ENCODE results near the gene PCDHGB6. TPM values are rescaled to one million over a fixed set of nuclear protein-coding genes. Genes with fewer than 3 reads are reported as not detected.
"Not testable (repeated sequence)": the region's sequence is repeated elsewhere in the genome, so short reads cannot be mapped to it uniquely, and the experiment has no call there.

Gene PCDHGB6
- 0.75 and 1.3 TPM in 2 replicates for total RNA-seq (2014; rRNA removed; shearing (Covaris generic); ENCODE audit: low replicate concordance)

DNA sequence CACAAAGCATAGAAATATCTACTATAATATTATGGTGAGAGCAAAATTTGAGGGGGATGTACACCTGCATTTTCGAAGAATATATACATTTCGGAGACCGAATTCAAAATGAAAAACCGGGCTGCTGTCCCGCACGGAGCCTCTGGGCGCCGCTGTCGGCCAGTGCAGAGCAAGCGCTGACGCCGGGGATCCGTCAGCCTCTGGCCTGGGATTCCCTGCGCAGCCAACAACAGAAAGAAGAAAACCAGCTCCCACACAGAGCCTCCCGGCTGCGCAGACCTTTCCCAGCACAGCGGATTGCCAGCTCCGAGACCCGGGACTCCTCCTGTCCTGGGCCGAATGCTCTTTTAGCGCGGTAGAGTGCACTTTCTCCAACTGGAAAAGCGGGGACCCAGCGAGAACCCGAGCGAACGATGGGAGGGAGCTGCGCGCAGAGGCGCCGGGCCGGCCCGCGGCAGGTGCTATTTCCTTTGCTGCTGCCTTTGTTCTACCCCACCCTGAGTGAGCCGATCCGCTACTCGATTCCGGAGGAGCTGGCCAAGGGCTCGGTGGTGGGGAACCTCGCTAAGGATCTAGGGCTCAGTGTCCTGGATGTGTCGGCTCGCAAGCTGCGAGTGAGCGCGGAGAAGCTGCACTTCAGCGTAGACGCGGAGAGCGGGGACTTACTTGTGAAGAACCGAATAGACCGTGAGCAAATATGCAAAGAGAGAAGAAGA, at the start of gene PCDHGB6:
Gene PCDHGB6, plus strand, starts transcription at position 232 of the 716 bp plus-strand sequence. Its CDS starts 182 bp downstream, at position 414.
- peak; percentile 58 for DNase-seq (ENCODE audit: low read depth)
- in situ Hi-C loops (cut with HindIII; ENCODE audit: low pct_unique_long_range_greater_than_20kb, low sequenced_read_pairs), result not testable (repeated sequence)

DNA sequence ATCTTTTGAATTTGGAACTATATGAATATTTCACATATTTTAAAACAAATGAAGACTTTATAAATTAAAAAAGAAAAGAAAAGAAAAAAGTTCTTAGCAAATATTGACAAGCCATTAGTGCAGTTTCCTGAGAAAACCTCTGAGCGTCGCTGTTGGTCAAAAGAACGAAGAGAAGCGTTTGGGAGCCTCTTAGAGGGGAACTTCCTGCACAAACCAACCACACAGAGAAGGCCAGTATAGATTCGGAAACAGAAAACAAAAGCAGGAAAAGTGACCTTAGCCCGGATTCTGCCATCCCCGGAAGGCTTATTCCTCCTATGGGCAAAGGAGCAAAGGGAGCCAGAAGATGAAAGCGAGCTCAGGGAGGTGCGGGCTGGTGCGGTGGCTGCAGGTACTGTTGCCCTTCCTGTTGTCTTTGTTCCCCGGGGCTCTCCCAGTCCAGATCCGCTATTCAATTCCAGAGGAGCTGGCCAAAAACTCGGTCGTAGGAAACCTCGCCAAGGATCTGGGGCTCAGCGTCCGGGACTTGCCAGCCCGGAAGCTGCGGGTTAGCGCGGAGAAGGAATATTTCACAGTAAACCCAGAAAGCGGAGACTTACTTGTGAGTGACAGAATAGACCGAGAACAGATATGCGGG, 47.9 kb upstream of the PCDHGB6 start, which contains the start of gene PCDHGB2:
Gene PCDHGB2, plus strand, starts transcription at position 205 of the 637 bp plus-strand sequence. Its CDS starts 142 bp downstream, at position 347.
- in situ Hi-C loops (cut with HindIII; ENCODE audit: low pct_unique_long_range_greater_than_20kb, low sequenced_read_pairs), result no loop called here
- DNase-seq (ENCODE audit: low read depth), result peak; percentile 6

DNA sequence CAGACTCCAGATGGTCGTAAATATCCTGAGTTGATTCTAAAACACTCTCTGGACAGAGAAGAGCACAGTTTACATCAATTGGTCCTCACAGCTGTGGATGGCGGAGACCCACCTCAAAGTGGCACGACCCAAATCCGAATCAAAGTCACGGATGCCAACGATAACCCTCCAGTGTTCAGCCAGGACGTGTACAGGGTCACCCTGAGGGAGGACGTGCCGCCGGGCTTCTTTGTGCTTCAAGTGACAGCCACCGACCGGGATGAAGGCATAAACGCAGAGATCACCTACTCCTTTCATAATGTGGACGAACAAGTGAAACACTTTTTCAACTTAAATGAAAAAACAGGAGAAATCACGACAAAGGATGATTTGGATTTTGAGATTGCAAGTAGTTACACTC, 47.1 kb upstream of the PCDHGB6 start:
- in situ Hi-C loops (cut with HindIII; ENCODE audit: low pct_unique_long_range_greater_than_20kb, low sequenced_read_pairs), result no loop called here
- DNase-seq (ENCODE audit: low read depth), result no peak

DNA sequence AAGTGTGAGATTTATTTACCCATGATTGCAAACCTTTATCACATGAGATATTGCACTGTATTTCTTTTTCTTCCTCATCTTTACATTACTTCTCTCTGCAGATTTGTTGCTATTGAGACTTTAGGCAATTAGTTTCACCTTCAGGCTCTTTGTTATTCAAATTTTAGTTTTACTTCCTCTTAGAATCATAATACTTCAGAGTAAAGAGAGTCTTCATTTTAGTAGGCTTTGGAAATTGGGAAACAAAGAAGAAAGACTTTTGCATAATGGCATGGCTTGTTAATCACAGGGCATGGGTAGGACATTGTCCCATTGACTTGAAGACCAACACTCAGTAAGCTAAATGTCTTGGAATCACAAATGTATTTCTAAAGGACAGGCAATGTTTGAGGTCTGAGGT, 45.1 kb upstream of the PCDHGB6 start:
- no peak for DNase-seq (ENCODE audit: low read depth)
- in situ Hi-C loops (cut with HindIII; ENCODE audit: low pct_unique_long_range_greater_than_20kb, low sequenced_read_pairs), result no loop called here

DNA sequence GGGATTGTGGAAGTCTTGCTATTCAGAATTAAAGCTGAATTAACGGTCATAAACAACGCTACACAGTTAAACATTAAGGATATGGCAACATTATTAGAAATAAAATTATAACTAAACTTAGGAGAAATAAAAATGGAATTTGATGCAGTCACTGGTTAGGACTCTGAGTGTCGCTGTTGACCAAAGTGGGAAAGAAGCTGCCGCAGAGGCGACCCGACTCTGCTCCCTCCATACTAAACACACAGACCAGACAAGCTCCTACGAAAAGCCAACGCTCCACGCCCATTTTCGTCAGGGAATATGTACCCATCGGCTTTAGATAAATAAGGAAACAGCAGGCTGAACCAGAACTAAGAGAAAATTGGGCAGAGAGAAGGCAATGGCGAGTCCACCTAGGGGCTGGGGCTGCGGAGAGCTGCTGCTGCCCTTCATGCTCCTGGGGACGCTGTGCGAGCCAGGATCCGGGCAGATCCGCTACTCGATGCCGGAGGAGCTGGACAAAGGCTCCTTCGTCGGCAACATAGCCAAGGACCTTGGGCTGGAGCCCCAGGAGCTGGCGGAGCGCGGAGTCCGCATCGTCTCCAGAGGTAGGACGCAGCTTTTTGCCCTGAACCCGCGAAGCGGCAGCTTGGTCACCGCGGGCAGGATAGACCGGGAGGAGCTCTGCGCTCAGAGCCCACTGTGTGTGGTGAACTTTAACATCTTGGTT, 43.7 kb upstream of the PCDHGB6 start, which contains the start of gene PCDHGA5:
Gene PCDHGA5, plus strand, starts transcription at position 211 of the 709 bp plus-strand sequence. Its CDS starts 169 bp downstream, at position 380.
- DNase-seq (ENCODE audit: low read depth), result no peak
- in situ Hi-C loops (cut with HindIII; ENCODE audit: low pct_unique_long_range_greater_than_20kb, low sequenced_read_pairs), result no loop called here

DNA sequence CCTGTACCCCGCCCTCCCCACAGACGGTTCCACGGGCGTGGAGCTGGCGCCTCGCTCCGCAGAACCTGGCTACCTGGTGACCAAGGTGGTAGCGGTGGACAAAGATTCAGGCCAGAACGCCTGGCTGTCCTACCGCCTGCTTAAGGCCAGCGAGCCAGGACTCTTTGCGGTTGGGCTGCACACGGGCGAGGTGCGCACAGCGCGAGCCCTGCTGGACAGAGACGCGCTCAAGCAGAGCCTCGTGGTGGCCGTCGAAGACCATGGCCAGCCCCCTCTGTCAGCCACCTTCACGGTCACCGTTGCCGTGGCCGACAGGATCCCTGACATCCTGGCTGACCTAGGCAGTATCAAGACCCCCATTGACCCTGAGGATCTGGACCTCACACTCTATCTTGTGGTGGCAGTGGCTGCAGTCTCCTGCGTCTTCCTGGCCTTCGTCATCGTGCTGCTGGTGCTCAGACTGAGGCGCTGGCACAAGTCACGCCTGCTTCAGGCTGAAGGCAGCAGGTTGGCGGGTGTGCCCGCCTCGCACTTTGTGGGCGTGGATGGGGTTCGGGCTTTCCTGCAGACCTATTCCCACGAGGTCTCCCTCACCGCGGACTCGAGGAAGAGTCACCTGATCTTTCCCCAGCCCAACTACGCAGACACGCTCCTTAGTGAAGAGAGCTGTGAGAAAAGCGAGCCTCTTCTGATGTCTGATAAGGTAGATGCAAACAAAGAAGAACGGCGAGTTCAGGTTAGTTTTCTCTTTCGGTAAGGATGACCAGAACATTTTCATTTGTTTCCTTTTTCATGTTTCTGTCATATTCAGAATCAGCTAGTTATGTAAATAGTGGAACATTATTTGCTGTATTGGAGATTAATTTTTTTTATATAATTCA, 41.6 kb upstream of the PCDHGB6 start:
- in situ Hi-C loops (cut with HindIII; ENCODE audit: low pct_unique_long_range_greater_than_20kb, low sequenced_read_pairs), result no loop called here
- DNase-seq (ENCODE audit: low read depth), result no peak

DNA sequence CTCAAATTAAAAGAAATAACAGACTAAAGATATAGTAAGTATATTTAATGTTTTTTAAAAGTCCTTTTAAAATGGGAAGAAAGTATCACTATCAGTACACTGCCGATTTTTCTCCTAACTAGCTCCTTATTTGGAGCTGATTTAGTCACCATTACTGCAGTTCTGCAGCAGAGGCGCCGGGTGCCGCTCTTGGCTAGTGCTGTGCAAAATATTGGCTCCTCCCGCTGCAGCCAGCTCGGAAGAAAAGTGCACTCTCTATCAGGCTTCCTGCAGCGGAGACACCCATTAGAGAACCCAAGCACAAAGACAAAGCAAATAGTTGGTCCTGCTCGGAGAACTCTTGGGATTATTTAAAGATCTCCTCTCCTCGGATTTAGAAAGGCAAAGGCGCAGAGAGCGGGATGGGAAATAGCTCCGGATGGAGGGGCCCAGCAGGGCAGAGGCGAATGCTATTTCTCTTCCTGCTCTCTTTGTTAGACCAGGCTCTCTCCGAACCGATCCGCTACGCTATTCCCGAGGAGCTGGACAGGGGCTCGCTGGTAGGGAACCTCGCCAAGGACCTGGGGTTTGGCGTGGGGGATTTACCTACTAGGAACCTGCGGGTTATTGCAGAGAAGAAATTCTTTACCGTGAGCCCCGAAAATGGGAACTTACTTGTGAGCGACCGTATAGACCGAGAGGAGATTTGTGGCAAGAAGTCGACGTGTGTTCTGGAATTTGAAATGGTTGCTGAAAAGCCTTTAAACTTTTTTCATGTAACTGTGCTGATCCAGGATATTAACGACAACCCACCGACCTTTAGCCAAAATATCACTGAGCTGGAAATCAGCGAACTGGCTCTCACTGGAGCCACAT, 37.6 kb upstream of the PCDHGB6 start, which contains the start of gene PCDHGB3:
Gene PCDHGB3, plus strand, starts transcription at position 249 of the 855 bp plus-strand sequence. Its CDS starts 153 bp downstream, at position 402.
- in situ Hi-C loops (cut with HindIII; ENCODE audit: low pct_unique_long_range_greater_than_20kb, low sequenced_read_pairs), result no loop called here
- no peak for DNase-seq (ENCODE audit: low read depth)

DNA sequence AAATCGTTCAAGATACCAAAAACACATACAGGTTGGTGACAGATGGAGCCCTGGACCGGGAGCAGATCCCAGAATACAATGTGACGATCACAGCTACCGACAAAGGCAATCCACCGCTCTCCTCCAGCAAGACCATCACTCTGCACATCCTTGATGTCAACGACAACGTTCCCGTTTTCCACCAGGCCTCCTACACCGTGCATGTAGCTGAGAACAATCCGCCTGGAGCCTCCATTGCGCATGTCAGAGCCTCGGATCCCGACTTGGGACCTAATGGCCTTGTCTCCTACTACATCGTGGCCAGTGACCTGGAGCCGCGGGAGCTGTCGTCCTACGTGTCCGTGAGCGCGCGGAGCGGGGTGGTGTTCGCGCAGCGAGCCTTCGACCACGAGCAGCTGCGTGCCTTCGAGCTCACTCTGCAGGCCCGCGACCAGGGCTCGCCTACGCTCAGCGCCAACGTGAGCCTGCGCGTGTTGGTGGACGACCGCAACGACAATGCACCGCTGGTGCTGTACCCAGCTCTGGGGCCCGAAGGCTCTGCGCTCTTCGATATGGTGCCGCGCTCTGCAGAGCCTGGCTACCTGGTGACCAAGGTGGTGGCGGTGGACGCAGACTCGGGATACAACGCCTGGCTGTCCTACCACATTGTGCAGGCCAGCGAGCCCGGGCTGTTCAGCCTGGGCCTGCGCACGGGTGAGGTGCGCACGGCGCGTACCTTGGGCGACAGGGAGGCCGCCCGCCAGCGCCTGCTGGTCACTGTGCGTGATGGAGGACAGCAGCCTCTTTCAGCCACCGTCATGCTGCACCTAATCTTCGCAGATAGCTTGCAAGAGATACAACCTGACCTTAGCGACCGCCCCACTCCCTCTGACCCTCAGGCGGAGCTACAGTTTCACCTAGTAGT, 36.0 kb upstream of the PCDHGB6 start:
- in situ Hi-C loops (cut with HindIII; ENCODE audit: low pct_unique_long_range_greater_than_20kb, low sequenced_read_pairs), result no loop called here
- no peak for DNase-seq (ENCODE audit: low read depth)

DNA sequence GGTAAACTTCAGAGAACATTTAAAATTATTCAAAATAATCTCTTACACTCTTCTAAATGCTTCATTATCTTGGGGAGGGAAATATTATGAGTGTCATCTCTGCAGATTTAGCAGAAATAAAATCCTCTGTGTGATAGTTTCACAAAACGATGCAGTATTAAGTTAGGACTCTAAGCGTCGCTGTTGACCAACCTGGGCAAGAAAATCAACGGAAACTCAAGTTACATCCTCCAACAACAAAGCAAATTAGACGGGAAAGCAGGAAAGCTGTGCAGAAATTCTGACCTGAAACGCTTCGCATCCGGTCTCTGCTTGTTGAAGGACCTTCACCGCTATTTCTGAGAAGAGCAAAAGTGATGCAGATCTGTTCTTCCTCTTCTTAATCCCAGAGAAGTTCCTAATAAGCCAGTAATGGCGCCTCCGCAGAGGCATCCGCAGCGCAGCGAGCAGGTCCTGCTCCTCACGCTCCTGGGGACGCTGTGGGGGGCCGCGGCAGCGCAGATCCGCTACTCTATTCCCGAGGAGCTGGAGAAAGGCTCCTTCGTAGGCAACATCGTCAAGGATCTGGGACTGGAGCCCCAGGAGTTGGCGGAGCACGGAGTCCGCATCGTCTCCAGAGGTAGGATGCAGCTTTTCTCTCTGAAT, 34.0 kb upstream of the PCDHGB6 start, which contains the start of gene PCDHGA6:
Gene PCDHGA6, plus strand, starts transcription at position 219 of the 645 bp plus-strand sequence. Its CDS starts 193 bp downstream, at position 412.
- no peak for DNase-seq (ENCODE audit: low read depth)
- in situ Hi-C loops (cut with HindIII; ENCODE audit: low pct_unique_long_range_greater_than_20kb, low sequenced_read_pairs), result no loop called here

DNA sequence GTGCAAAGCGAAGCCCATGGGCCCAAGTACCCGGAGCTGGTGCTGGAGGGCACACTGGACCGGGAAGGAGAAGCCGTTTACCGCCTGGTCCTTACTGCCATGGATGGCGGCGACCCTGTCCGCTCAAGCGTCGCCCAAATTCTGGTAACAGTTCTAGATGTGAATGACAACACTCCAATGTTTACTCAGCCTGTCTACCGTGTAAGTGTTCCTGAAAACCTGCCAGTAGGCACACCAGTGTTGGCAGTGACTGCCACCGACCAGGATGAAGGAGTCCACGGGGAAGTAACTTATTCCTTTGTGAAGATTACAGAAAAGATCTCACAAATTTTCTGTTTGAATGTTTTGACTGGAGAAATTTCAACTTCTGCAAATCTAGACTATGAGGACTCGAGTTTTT, 33.2 kb upstream of the PCDHGB6 start:
- DNase-seq (ENCODE audit: low read depth), result no peak
- in situ Hi-C loops (cut with HindIII; ENCODE audit: low pct_unique_long_range_greater_than_20kb, low sequenced_read_pairs), result no loop called here

DNA sequence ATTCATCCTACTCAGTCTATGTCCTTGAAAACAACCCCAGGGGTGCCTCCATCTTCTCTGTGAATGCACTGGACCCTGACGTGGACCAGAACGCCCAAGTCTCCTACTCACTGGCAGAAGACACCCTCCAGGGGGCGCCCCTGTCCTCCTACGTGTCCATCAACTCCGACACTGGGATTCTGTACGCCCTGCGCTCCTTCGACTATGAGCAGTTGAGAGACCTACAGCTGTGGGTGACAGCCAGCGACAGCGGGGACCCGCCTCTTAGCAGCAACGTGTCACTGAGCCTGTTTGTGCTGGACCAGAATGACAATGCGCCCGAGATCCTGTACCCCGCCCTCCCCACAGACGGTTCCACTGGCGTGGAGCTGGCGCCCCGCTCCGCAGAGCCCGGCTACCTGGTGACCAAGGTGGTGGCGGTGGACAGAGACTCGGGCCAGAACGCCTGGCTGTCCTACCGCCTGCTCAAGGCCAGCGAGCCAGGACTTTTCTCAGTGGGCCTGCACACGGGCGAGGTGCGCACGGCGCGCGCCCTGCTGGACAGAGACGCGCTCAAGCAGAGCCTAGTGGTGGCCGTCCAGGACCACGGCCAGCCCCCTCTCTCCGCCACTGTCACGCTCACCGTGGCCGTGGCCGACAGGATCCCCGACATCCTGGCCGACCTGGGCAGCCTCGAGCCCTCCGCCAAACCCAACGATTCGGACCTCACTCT, 32.2 kb upstream of the PCDHGB6 start:
- in situ Hi-C loops (cut with HindIII; ENCODE audit: low pct_unique_long_range_greater_than_20kb, low sequenced_read_pairs); DNase-seq (ENCODE audit: low read depth): not testable (repeated sequence)

DNA sequence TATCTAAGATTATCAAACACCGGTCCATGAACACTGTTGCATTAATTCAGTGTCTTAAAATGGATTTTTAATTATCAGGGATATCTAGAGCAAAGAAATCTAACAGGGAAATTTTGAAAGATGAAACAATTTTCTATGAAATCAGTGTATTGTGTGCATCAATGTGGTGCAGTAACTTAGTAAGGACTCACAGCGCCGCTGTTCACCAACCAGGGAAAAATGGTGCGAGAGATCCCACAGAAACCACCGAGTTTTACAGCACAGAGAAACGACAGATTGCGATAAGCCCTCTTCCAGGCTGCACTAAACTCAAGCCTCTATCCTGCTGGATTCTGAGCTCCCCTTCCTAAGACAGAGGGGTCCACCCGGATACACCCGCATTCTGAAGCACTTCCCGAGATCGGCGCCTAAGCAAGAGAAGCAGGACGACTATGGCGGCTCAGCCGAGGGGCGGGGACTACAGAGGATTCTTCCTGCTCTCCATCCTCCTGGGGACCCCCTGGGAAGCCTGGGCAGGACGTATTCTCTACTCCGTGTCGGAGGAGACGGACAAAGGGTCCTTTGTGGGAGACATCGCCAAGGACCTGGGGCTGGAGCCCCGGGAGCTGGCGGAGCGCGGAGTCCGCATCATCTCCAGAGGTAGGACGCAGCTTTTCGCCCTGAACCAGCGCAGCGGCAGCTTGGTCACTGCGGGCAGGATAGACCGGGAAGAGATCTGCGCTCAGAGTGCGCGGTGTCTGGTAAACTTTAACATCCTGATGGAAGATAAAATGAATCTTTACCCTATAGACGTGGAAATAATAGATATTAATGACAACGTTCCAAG, 25.1 kb upstream of the PCDHGB6 start, which contains the start of gene PCDHGA7:
Gene PCDHGA7, plus strand, starts transcription at position 274 of the 826 bp plus-strand sequence. Its CDS starts 158 bp downstream, at position 432.
- in situ Hi-C loops (cut with HindIII; ENCODE audit: low pct_unique_long_range_greater_than_20kb, low sequenced_read_pairs), result no loop called here
- no peak for DNase-seq (ENCODE audit: low read depth)

DNA sequence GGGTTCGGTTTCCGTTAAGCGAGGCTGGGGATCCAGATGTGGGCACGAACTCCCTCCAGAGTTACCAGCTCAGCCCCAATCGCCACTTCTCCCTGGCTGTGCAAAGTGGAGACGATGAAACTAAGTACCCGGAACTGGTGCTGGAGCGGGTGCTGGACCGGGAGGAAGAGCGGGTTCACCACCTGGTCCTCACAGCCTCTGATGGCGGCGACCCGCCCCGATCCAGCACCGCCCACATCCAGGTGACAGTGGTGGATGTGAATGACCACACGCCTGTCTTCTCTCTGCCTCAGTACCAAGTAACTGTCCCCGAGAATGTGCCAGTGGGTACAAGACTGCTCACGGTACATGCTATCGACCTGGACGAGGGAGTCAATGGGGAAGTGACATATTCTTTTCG, 24.5 kb upstream of the PCDHGB6 start:
- in situ Hi-C loops (cut with HindIII; ENCODE audit: low pct_unique_long_range_greater_than_20kb, low sequenced_read_pairs), result no loop called here
- no peak for DNase-seq (ENCODE audit: low read depth)
